ENCODE measurements around the gene PACRG.

DNA sequence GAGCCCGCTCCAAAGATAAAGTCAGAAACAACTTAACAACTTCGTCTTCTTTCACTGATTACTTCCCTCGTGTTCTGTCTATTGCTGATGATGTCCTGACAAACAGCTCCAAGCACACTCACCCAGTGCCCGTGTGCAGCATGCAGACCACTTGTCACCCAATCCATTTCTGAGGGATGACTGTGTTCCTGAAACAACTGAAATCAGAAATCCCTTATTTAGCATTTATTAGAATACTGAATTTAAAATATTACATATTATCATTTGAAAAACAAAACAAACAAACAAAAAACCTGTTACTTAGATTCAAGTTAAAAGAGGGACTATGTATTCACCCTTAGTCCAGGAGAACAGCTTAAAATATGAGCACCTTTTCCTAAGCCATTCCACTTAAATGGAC is 463.0 kb downstream of the PACRG start:
- TF ChIP-seq, protein P1, sequence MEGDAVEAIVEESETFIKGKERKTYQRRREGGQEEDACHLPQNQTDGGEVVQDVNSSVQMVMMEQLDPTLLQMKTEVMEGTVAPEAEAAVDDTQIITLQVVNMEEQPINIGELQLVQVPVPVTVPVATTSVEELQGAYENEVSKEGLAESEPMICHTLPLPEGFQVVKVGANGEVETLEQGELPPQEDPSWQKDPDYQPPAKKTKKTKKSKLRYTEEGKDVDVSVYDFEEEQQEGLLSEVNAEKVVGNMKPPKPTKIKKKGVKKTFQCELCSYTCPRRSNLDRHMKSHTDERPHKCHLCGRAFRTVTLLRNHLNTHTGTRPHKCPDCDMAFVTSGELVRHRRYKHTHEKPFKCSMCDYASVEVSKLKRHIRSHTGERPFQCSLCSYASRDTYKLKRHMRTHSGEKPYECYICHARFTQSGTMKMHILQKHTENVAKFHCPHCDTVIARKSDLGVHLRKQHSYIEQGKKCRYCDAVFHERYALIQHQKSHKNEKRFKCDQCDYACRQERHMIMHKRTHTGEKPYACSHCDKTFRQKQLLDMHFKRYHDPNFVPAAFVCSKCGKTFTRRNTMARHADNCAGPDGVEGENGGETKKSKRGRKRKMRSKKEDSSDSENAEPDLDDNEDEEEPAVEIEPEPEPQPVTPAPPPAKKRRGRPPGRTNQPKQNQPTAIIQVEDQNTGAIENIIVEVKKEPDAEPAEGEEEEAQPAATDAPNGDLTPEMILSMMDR (IDR thresholded peaks at IDR 0.05; ENCODE audit: extremely low read depth in 1 of 2, insufficient read depth in 1 of 2, low read depth in 1 of 2, low read length in 2 of 2), result no peak
- TF ChIP-seq EZH2 (IDR thresholded peaks at IDR 0.05; ENCODE audit: borderline replicate concordance, low read depth, low read length, severe bottlenecking), result no peak
- no peak for TF ChIP-seq POLR2A (IDR thresholded peaks at IDR 0.05; ENCODE audit: low read depth, low read length)
- TF ChIP-seq POLR2AphosphoS5 (IDR thresholded peaks at IDR 0.05; ENCODE audit: insufficient read depth, low read depth, low read length), result no peak
- TF ChIP-seq FOS (IDR thresholded peaks at IDR 0.05; ENCODE audit: borderline replicate concordance, insufficient read depth, low read length), result no peak
